Hindlimb muscle (tissue), 1 donor: Measurements from ENCODE around the gene PER2. TPM values are rescaled to one million over a fixed set of nuclear protein-coding genes. Genes with fewer than 3 reads are reported as not detected.
A peak's percentile ranks its signal among the peaks of the same experiment; 100 is the strongest.
"Not testable (repeated sequence)": the region's sequence is repeated elsewhere in the genome, so short reads cannot be mapped to it uniquely, and the experiment has no call there.

Experiments used
- DNase-seq: peaks from one replicate; pipeline ENCODE4 v3.0.0-alpha.2; 2013
- polyA plus RNA-seq: library from polyadenylated mRNA; unstranded; fragments of 120-200 nt; gene quantifications from one replicate; pipeline ENCODE4 v1.2.1, GENCODE V29; 2013; ENCODE audit not compliant: insufficient read length

The PER2 gene
- polyA plus RNA-seq = 4.4 TPM

- peak; percentile 56 for DNase-seq
Measured at GRCh38 chr2:238287737-238288649, at the start of gene PER2. Gene PER2, minus strand, starts transcription at chr2:238288610. Its CDS starts 10,674 bp downstream, at chr2:238277936.

GRCh38 chr2:238337846-238338245 lies 49.4 kb upstream of the PER2 start:
- DNase-seq = no peak

GRCh38 chr2:238336793-238337444 lies 48.5 kb upstream of the PER2 start:
- DNase-seq = no peak

- DNase-seq = no peak
Measured at GRCh38 chr2:238336151-238336550, 47.7 kb upstream of the PER2 start.

- DNase-seq = not testable (repeated sequence)
Measured at GRCh38 chr2:238335591-238335990, 47.2 kb upstream of the PER2 start.

- no peak for DNase-seq
Measured at GRCh38 chr2:238334885-238335284, 46.5 kb upstream of the PER2 start.

- no peak for DNase-seq
Measured at GRCh38 chr2:238331916-238332315, 43.5 kb upstream of the PER2 start.

GRCh38 chr2:238330391-238330790 lies 42.0 kb upstream of the PER2 start:
- no peak for DNase-seq

- DNase-seq = no peak
Measured at GRCh38 chr2:238327751-238328150, 39.3 kb upstream of the PER2 start.

- DNase-seq = no peak
Measured at GRCh38 chr2:238326801-238327365, 38.5 kb upstream of the PER2 start.

- no peak for DNase-seq
Measured at GRCh38 chr2:238325694-238326093, 37.3 kb upstream of the PER2 start.

- not testable (repeated sequence) for DNase-seq
Measured at GRCh38 chr2:238324248-238324647, 35.8 kb upstream of the PER2 start.

- DNase-seq = no peak
Measured at GRCh38 chr2:238322001-238322411, 33.6 kb upstream of the PER2 start.

GRCh38 chr2:238321467-238321866 lies 33.1 kb upstream of the PER2 start:
- no peak for DNase-seq

- no peak for DNase-seq
Measured at GRCh38 chr2:238320648-238321281, 32.4 kb upstream of the PER2 start.

GRCh38 chr2:238320246-238320647 lies 31.8 kb upstream of the PER2 start, which contains the start of gene TRAF3IP1:
Gene TRAF3IP1, plus strand, starts transcription at chr2:238320518. Its CDS starts 145 bp downstream, at chr2:238320663.
- DNase-seq = peak; percentile 94

GRCh38 chr2:238315031-238315595 lies 26.7 kb upstream of the PER2 start:
- no peak for DNase-seq

- DNase-seq = no peak
Measured at GRCh38 chr2:238314576-238314975, 26.2 kb upstream of the PER2 start.

- no peak for DNase-seq
Measured at GRCh38 chr2:238313991-238314350, 25.6 kb upstream of the PER2 start.

- no peak for DNase-seq
Measured at GRCh38 chr2:238313289-238313990, 25.0 kb upstream of the PER2 start.

GRCh38 chr2:238310721-238311120 lies 22.3 kb upstream of the PER2 start:
- DNase-seq = not testable (repeated sequence)

- DNase-seq = no peak
Measured at GRCh38 chr2:238308177-238308576, 19.8 kb upstream of the PER2 start.
